Bronchial epithelial cell (primary cell): ENCODE results near the gene GMDS. TPM values are rescaled to one million over a fixed set of nuclear protein-coding genes. Genes with fewer than 3 reads are reported as not detected.

Experiments used
- DNase-seq: peaks from one replicate; pipeline ENCODE4 v3.0.0-alpha.2; 2010; ENCODE audit warnings: low read depth
- FAIRE-seq: peaks from 2 replicates; lab custom pipeline; 2011; peaks lifted over from hg19 to GRCh38; lab: Jason Lieb, UNC
- H3K27me3 ChIP-seq: 2 replicates; pipeline ENCODE4 v1.5.1; 2011; ENCODE audit warnings: low read length; ENCODE audit not compliant: control insufficient read depth, insufficient read depth
- H3K36me3 ChIP-seq: 2 replicates; pipeline ENCODE4 v1.5.1; 2011; ENCODE audit warnings: low read length; ENCODE audit not compliant: control insufficient read depth, insufficient read depth
- H3K4me3 ChIP-seq: 2 replicates; pipeline ENCODE4 v1.5.1; 2011; ENCODE audit warnings: mild to moderate bottlenecking, low read depth, low read length, control low read depth
- total RNA-seq: library from RNA; depleted of rRNA; stranded (reverse); fragments of >200 nt; gene quantifications from 2 replicates; pipeline ENCODE4 v1.2.1, GENCODE V29; 2014
- TF ChIP-seq, protein P1 (sequence below): IDR thresholded peaks from 2 replicates; pipeline ENCODE4 v1.5.1; 2011; ENCODE audit warnings: mild to moderate bottlenecking, moderate library complexity, low read length, control low read depth, inconsistent platforms; ENCODE audit not compliant: insufficient read depth, severe bottlenecking

GMDS gene
- total RNA-seq, 1 donor from 2014 or later: 8.2 TPM

GRCh38 chr6:1869769-1870168 is 375.6 kb downstream of the GMDS start:
- no peak for FAIRE-seq
- TF ChIP-seq, protein P1, sequence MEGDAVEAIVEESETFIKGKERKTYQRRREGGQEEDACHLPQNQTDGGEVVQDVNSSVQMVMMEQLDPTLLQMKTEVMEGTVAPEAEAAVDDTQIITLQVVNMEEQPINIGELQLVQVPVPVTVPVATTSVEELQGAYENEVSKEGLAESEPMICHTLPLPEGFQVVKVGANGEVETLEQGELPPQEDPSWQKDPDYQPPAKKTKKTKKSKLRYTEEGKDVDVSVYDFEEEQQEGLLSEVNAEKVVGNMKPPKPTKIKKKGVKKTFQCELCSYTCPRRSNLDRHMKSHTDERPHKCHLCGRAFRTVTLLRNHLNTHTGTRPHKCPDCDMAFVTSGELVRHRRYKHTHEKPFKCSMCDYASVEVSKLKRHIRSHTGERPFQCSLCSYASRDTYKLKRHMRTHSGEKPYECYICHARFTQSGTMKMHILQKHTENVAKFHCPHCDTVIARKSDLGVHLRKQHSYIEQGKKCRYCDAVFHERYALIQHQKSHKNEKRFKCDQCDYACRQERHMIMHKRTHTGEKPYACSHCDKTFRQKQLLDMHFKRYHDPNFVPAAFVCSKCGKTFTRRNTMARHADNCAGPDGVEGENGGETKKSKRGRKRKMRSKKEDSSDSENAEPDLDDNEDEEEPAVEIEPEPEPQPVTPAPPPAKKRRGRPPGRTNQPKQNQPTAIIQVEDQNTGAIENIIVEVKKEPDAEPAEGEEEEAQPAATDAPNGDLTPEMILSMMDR: no peak
- Histone ChIP-seq H3K27me3 (no peaks in the 10 kb centered on the region), H3K4me3 (no peak overlapping the region), H3K36me3 (no peaks in the 10 kb centered on the region)
- DNase-seq: no peak

- DNase-seq (no peak), FAIRE-seq (no peak)
- H3K27me3 ChIP-seq: no peaks in the 10 kb centered on the region
- H3K4me3 ChIP-seq: no peak overlapping the region
- TF ChIP-seq, protein P1: no peak
- H3K36me3 ChIP-seq: no peaks in the 10 kb centered on the region
Observed at GRCh38 chr6:1869308-1869707, 376.1 kb downstream of the GMDS start.

DNA sequence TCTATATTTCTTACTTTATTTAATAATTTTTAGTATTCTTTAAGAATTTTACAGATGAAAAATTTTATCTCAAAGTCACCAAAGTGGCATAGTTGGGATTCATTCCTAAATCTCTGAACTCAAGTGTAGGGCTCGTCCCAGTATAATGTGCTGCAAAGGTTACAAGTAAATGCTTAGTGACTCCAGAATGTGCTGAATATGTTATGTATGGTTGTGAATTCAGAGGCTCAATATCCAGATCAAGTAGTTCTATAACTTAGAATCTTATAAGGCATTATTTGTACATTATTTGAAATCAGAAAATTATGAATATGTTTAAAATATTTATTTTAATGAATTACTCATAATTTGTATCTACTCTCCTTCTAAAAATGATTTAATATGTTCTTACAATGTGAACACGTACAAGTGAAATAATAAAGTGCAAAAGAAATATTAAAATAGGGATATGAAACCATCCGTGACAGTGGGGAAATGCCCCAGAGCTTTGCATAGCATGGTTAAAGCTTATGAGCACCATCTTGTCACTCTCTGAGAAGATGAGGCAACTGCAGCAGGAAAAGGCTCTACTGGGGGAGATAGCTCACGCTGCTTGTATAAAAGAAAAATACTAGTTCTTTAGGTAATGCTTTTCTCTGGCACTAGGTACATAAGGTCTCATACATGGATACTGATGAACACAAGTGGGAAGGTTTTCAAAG is 376.7 kb downstream of the GMDS start:
- TF ChIP-seq, protein P1: no peak
- FAIRE-seq (no peak), DNase-seq (no peak)
- Histone ChIP-seq H3K36me3 (no peaks in the 10 kb centered on the region), H3K4me3 (no peak overlapping the region), H3K27me3 (no peaks in the 10 kb centered on the region)

- no peak for FAIRE-seq
- DNase-seq: no peak
- TF ChIP-seq, protein P1: no peak
- no peaks in the 10 kb centered on the region for H3K36me3 ChIP-seq
- no peak overlapping the region for H3K4me3 ChIP-seq
- H3K27me3 ChIP-seq: no peaks in the 10 kb centered on the region
Observed at GRCh38 chr6:1867197-1867596, 378.2 kb downstream of the GMDS start.

GRCh38 chr6:1865585-1865984 is 379.8 kb downstream of the GMDS start:
- TF ChIP-seq, protein P1: no peak
- DNase-seq: no peak
- Histone ChIP-seq H3K36me3 (no peaks in the 10 kb centered on the region), H3K4me3 (no peak overlapping the region), H3K27me3 (no peaks in the 10 kb centered on the region)
- no peak for FAIRE-seq

- peak; percentile 34 for DNase-seq
- Histone ChIP-seq H3K36me3 (no peaks in the 10 kb centered on the region), H3K27me3 (no peaks in the 10 kb centered on the region), H3K4me3 (no peak overlapping the region)
- TF ChIP-seq, protein P1: no peak
- FAIRE-seq: no peak
Observed at GRCh38 chr6:1864496-1864895, 380.9 kb downstream of the GMDS start.
